ENCODE results near the gene VPS25. TPM values are rescaled to one million over a fixed set of nuclear protein-coding genes. Genes with fewer than 3 reads are reported as not detected.

Gene VPS25
- total RNA-seq, 4 donors from 2014 or later, result 36.8 to 70.7 (median 51.7) TPM

GRCh38 chr17:42809250-42809649 lies 36.0 kb downstream of the VPS25 start:
- no peaks in the 10 kb centered on the region for H3K36me3 ChIP-seq
- H3K4me3 ChIP-seq, result no peak overlapping the region
- no peaks in the 10 kb centered on the region for H3K4me1 ChIP-seq
- peak; percentile 37 to 42 for DNase-seq
- intact Hi-C loops (cut with DNase I; ENCODE audit: low total_unique reads), result no loop called here
- no peaks in the 10 kb centered on the region for H3K27me3 ChIP-seq
- TF ChIP-seq POLR2A (IDR thresholded peaks at IDR 0.05) (no peak), CTCF (IDR thresholded peaks at IDR 0.05) (no peak)
- no peaks in the 10 kb centered on the region for H3K9me3 ChIP-seq
- H3K27ac ChIP-seq, result no peak overlapping the region

DNA sequence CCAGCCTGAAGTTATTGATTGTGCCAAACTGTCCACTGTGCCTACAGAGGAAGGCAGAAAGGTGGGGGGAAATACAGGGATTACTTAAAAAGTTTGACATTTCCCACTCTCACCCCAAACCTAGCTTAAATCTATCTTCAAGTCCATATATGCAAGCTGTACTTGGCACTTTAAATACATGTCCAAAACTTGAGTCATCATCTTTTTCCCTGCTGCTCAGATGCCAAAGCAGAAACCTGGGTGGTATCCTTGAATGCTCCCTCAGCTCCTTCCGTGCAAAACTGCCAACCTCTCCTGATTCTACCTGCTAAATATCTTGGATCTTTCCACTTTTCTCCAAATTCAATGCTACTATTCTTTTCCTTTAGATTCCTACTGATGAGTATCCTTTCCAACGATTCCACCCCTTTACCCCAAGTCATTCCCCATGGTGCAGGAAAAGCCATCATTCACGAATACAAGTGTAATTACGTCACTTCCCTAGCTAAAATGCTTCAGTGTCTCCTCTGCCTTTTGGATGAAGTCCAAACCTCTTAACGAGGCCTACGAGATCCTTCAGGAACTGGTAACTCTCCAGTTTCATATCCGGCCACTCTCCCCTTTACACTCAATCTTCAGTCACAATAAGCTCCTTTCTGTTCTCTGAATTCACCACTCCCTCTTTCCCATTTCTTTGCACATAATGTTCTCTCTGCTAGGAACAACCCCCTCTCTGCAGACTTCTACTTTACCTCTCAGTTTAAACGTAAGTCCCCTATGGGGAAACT lies 41.6 kb downstream of the VPS25 start:
- Histone ChIP-seq H3K9me3 (no peaks in the 10 kb centered on the region), H3K4me3 (no peak overlapping the region), H3K36me3 (no peaks in the 10 kb centered on the region), H3K4me1 (no peaks in the 10 kb centered on the region), H3K27ac (no peak overlapping the region), H3K27me3 (no peaks in the 10 kb centered on the region)
- no peak for TF ChIP-seq POLR2A (IDR thresholded peaks at IDR 0.05)
- no peak for TF ChIP-seq CTCF (IDR thresholded peaks at IDR 0.05)
- DNase-seq, result no peak
- intact Hi-C loops (cut with DNase I; ENCODE audit: low total_unique reads), result no loop called here

DNA sequence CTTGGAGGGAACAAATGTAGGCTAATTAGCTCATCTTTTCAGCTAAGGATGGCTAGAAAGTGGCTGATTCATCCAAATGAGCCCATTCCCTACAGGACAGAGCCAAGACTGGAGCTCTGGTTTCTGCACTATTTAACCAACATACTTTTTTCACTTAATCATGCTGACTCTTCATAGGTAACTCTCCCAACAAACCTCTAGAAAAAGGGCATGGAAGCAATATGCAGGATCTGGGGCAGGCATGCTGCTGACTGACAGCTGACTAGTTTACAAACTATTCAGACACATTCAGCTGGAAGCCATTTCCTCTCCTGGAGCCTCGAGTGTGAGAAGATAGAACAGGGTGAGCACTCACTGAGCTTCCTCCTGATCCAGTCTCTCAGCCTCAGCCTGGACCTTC lies 44.6 kb downstream of the VPS25 start:
- H3K4me1 ChIP-seq, result no peaks in the 10 kb centered on the region
- TF ChIP-seq CTCF (IDR thresholded peaks at IDR 0.05), result no peak
- TF ChIP-seq POLR2A (IDR thresholded peaks at IDR 0.05), result no peak
- H3K4me3 ChIP-seq, result no peak overlapping the region
- no peaks in the 10 kb centered on the region for H3K9me3 ChIP-seq
- H3K36me3 ChIP-seq, result no peaks in the 10 kb centered on the region
- no peaks in the 10 kb centered on the region for H3K27me3 ChIP-seq
- intact Hi-C loops (cut with DNase I; ENCODE audit: low total_unique reads), result no loop called here
- H3K27ac ChIP-seq, result no peak overlapping the region
- no peak for DNase-seq

- TF ChIP-seq CTCF (IDR thresholded peaks at IDR 0.05) (no peak), POLR2A (IDR thresholded peaks at IDR 0.05) (no peak)
- intact Hi-C loops (cut with DNase I; ENCODE audit: low total_unique reads), result no loop called here
- H3K36me3 ChIP-seq, result no peaks in the 10 kb centered on the region
- DNase-seq, result no peak
- H3K9me3 ChIP-seq, result no peaks in the 10 kb centered on the region
- H3K4me1 ChIP-seq, result peaks cover 0 to 3% of the 10 kb centered on the region in 2 donors
- no peaks in the 10 kb centered on the region for H3K27me3 ChIP-seq
- no peak overlapping the region for H3K27ac ChIP-seq
- H3K4me3 ChIP-seq, result no peak overlapping the region
These were observed 45.1 kb downstream of the VPS25 start for GRCh38 chr17:42818379-42818778.

DNA sequence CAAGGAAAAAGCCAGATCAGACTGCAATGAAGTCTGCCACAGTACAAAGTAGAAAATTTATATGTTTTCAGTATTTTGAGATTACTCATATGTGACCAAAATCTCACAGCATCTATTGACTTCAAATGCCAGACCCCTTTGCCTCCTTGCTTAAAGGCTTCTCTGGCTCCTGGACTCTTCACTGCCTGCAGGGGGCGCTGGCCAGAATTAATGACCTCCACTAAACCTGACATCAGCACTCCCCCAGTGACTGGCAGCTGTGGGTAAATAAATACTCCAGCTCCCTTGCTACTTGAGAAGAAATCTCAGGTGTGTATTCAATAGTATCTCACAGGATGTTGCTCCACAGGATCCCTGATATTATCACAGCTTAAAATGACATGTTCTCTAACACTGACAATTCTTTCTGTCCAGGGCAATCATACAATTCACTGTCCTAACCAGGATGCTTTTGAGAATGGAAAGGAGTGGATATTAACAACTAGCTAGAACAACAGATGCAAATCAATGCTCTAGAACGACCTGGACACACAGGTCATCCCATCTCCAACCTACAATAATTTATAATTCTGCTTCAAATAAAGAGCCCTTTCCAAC lies 46.8 kb downstream of the VPS25 start:
- Histone ChIP-seq H3K9me3 (no peaks in the 10 kb centered on the region), H3K36me3 (no peaks in the 10 kb centered on the region), H3K27ac (no peak overlapping the region), H3K4me3 (no peak overlapping the region), H3K27me3 (no peaks in the 10 kb centered on the region), H3K4me1 (peaks cover 0 to 3% of the 10 kb centered on the region in 2 donors)
- TF ChIP-seq CTCF (IDR thresholded peaks at IDR 0.05), result peak in 3 of 4 experiments; percentile 7 to 33 (median 30)
- no peak for TF ChIP-seq POLR2A (IDR thresholded peaks at IDR 0.05)
- no peak for DNase-seq
- intact Hi-C loops (cut with DNase I; ENCODE audit: low total_unique reads), result no loop called here
